Measurements from ENCODE around the gene SYMPK. TPM values are rescaled to one million over a fixed set of nuclear protein-coding genes. Genes with fewer than 3 reads are reported as not detected.

SYMPK gene
- total RNA-seq, 1 experiment from 2014 or later: 86.2 TPM

DNA sequence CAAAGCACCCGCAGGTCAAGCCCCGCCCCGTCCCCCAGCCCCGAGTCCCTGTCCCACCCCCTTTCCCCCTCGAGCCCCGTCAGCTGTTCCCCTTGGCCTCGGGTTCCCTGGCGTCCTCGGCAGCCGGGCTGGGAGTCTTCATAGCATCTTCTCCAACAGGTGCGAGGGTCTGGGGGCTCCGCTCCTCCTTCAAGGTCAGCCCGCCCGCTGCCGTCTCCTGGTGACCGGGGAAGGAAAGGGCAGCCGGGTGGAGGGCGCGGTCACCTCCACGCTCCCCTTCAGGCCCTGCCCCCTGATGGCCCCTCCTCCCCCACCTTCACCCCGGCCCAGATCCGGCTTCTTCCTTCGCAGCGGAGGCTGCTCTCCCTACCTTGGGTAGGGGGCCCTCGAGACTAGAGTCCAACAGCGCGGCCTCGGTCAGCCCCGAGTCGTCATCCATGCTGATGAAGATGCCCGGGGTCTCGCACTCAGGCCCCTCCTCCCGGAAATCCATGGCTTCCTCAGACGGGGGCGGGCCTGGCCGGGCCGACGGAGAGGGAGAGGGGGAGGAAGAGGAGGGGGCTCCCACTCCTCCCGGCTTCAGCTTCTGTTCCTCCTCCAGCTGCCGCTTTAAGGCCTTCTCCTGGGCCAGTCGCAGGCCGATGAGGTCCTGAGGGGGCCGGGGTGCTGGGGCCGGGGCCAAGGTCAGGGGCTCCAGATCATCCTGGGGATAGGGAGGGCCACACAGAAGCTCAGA lies 47.3 kb downstream of the SYMPK start:
- TF ChIP-seq, protein P1, sequence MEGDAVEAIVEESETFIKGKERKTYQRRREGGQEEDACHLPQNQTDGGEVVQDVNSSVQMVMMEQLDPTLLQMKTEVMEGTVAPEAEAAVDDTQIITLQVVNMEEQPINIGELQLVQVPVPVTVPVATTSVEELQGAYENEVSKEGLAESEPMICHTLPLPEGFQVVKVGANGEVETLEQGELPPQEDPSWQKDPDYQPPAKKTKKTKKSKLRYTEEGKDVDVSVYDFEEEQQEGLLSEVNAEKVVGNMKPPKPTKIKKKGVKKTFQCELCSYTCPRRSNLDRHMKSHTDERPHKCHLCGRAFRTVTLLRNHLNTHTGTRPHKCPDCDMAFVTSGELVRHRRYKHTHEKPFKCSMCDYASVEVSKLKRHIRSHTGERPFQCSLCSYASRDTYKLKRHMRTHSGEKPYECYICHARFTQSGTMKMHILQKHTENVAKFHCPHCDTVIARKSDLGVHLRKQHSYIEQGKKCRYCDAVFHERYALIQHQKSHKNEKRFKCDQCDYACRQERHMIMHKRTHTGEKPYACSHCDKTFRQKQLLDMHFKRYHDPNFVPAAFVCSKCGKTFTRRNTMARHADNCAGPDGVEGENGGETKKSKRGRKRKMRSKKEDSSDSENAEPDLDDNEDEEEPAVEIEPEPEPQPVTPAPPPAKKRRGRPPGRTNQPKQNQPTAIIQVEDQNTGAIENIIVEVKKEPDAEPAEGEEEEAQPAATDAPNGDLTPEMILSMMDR (IDR thresholded peaks at IDR 0.05; ENCODE audit: unreplicated experiment): no peak
- H3K4me3 Mint-ChIP-seq (ENCODE audit: unreplicated experiment): no peak overlapping the region
- peaks cover 29% of the 10 kb centered on the region for H3K36me3 Mint-ChIP-seq (ENCODE audit: insufficient read depth, unreplicated experiment)
- BruUV-seq (replicated peaks): TSS peak; percentile 35
- H3K9me3 Mint-ChIP-seq (ENCODE audit: unreplicated experiment): no peaks in the 10 kb centered on the region
- intact Hi-C loops (cut with micrococcal nuclease): loop anchor here (5.0 kb wide), 1 partner anchor 252 kb away; no protein-coding TSS in a partner anchor
- ChIA-PET POLR2A (no interaction called here), CTCF (interaction anchor here (0.7 to 1.6 kb wide), 7 partner anchors 9 to 441 kb away, joined by 3 to 8 read pairs (median 4); no protein-coding TSS in a partner anchor)
- peaks cover 2% of the 10 kb centered on the region for H3K4me1 Mint-ChIP-seq (ENCODE audit: insufficient read depth, unreplicated experiment)
- DNase-seq (ENCODE audit: unreplicated experiment): no peak
- no peak overlapping the region for H3K27ac Mint-ChIP-seq (ENCODE audit: low read depth, unreplicated experiment)
- no peaks in the 10 kb centered on the region for H3K27me3 Mint-ChIP-seq (ENCODE audit: insufficient read depth, unreplicated experiment)

DNA sequence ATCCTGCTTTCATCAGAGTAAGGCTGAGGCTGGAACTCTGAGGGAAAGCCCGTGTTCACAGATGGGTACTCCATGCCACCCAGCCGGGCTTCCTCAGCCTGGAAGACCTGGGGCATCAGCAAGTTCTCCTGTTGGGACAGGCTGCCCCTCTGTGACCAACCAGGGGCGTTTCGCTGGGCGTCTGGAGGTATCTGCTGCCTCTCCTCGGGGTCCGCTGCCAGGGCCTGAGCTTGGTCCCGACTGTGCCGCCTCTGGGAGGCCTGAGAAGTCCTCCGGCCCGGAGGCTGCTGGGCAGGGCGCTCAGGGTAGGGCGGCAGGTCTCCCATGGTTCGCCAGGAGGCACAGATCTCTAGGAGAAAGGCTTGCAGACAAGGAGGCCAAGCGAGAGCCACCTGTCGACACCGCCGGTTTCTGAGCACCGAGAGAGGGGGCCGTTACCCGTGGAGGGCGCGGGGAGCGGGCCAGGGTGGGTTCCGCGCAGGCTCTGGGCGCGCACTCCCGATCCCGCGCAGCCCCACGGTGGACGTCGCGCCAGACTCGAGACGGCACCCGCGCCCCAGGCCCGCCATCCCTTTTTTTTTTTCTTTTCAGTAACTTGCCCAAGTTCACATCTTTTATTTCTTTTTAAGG lies 48.0 kb downstream of the SYMPK start, which contains the start of gene RSPH6A:
TSS of gene RSPH6A (minus strand) at position 458 of the 630 bp plus-strand sequence. CDS start at position 326, 132 bp downstream.
- no TSS peak for BruUV-seq (replicated peaks)
- no peak within 1 kb of the TSS for H3K27ac Mint-ChIP-seq (ENCODE audit: low read depth, unreplicated experiment)
- no peaks in the 10 kb centered on the region for H3K9me3 Mint-ChIP-seq (ENCODE audit: unreplicated experiment)
- H3K4me3 Mint-ChIP-seq (ENCODE audit: unreplicated experiment): no peak within 1 kb of the TSS
- H3K36me3 Mint-ChIP-seq (ENCODE audit: insufficient read depth, unreplicated experiment): peaks cover 28% of the 10 kb centered on the region
- intact Hi-C loops (cut with micrococcal nuclease): loop anchor here (5.0 kb wide), 1 partner anchor 252 kb away; no protein-coding TSS in a partner anchor
- H3K4me1 Mint-ChIP-seq (ENCODE audit: insufficient read depth, unreplicated experiment): peaks cover 6% of the 10 kb centered on the region
- CTCF ChIA-PET: interaction anchor here (0.7 to 1.6 kb wide), 2 partner anchors 9 to 16 kb away, joined by 3 to 5 read pairs; no protein-coding TSS in a partner anchor
- DNase-seq (ENCODE audit: unreplicated experiment): no peak
- TF ChIP-seq, protein P1 (IDR thresholded peaks at IDR 0.05; ENCODE audit: unreplicated experiment): no peak
- POLR2A ChIA-PET: no interaction called here
- no peaks in the 10 kb centered on the region for H3K27me3 Mint-ChIP-seq (ENCODE audit: insufficient read depth, unreplicated experiment)

DNA sequence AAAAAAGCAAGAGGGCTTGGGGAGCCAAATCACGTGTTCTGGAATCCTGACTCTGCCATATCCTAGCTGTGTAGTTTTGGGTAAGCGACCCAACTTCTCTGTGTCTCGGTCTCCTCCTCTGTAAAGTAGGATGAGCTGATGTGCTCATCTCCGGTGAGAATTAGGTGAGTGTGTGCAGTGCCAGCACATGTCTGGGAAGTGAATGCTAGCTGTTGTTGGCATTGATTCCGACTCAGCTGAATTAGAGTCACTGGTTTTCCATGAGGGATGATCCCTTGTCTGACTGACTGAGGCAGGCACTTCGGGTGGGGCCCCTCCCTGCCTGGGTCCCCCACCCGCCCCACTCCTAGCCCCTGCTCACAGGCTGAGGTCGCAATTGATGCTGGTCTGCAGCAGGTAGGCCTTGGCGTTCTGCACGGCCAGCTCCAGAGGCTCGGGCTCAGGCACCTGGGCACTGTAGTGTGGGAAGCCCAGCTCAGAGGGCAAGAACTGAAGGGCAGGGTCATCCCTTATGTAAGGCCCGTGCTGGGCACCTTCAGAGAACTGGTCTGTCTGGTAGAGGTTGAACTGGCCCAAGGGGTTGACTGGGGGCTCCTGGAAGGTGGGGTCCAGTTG lies 48.7 kb downstream of the SYMPK start:
- TF ChIP-seq, protein P1 (IDR thresholded peaks at IDR 0.05; ENCODE audit: unreplicated experiment): no peak
- Mint-ChIP-seq H3K27ac (ENCODE audit: low read depth, unreplicated experiment) (no peak overlapping the region), H3K36me3 (ENCODE audit: insufficient read depth, unreplicated experiment) (peaks cover 21% of the 10 kb centered on the region), H3K27me3 (ENCODE audit: insufficient read depth, unreplicated experiment) (no peaks in the 10 kb centered on the region), H3K9me3 (ENCODE audit: unreplicated experiment) (no peaks in the 10 kb centered on the region), H3K4me1 (ENCODE audit: insufficient read depth, unreplicated experiment) (peaks cover 11% of the 10 kb centered on the region), H3K4me3 (ENCODE audit: unreplicated experiment) (no peak overlapping the region)
- no TSS peak for BruUV-seq (replicated peaks)
- ChIA-PET CTCF (interaction anchor here (0.7 to 1.6 kb wide), 3 partner anchors 10 to 16 kb away, joined by 3 to 5 read pairs (median 3); no protein-coding TSS in a partner anchor), POLR2A (interaction anchor here (0.6 kb wide), 1 partner anchor 179 kb away, joined by 4 read pairs; no protein-coding TSS in a partner anchor)
- DNase-seq (ENCODE audit: unreplicated experiment): no peak
- intact Hi-C loops (cut with micrococcal nuclease): no loop called here

DNA sequence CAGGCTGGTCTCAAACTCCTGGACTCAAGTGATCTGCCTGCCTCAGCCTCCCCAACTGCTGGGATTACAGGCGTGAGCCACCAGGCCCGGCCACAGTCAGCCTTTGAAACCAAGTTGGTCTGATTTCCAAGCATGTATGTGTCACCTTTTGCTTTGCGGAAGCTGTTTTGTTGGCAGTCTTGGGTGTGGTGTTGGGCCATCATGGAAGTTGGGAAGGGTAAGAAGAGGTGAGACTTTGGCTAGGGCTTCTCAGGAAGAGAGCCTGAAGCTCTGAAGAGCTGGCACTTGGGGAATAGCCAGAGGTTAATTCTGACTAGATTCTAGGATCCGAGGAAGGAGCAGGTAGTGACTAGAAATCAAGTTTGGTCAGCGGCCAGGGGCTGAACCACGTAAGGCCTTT lies 50.6 kb downstream of the SYMPK start:
- DNase-seq (ENCODE audit: unreplicated experiment): peak; percentile 75
- Mint-ChIP-seq H3K4me1 (ENCODE audit: insufficient read depth, unreplicated experiment) (peaks cover 12% of the 10 kb centered on the region), H3K27ac (ENCODE audit: low read depth, unreplicated experiment) (peak overlapping the region; percentile 43), H3K27me3 (ENCODE audit: insufficient read depth, unreplicated experiment) (no peaks in the 10 kb centered on the region), H3K36me3 (ENCODE audit: insufficient read depth, unreplicated experiment) (peaks cover 19% of the 10 kb centered on the region), H3K9me3 (ENCODE audit: unreplicated experiment) (no peaks in the 10 kb centered on the region), H3K4me3 (ENCODE audit: unreplicated experiment) (no peak overlapping the region)
- TF ChIP-seq, protein P1 (IDR thresholded peaks at IDR 0.05; ENCODE audit: unreplicated experiment): no peak
- intact Hi-C loops (cut with micrococcal nuclease): no loop called here
- ChIA-PET CTCF (interaction anchor here (0.6 kb wide), 2 partner anchors 43 kb away, joined by 4 read pairs; partner anchors contain the start of gene SIX5), POLR2A (interaction anchor here (0.6 to 1.1 kb wide), 5 partner anchors 10 to 51 kb away, joined by 3 to 5 read pairs (median 3); no protein-coding TSS in a partner anchor)
- BruUV-seq (replicated peaks): no TSS peak

Data from MCF 10A (cell line).